Activated CD4-positive, alpha-beta T cell treated with anti-CD3 and anti-CD28 coated beads, Interleukin-2, amount 10 ng/mL, durations not matched to agents 24 days and 14 days (primary cell): ENCODE results near the gene CELF5. TPM values are rescaled to one million over a fixed set of nuclear protein-coding genes. Genes with fewer than 3 reads are reported as not detected.
A peak's percentile ranks its signal among the peaks of the same experiment; 100 is the strongest.
"Not testable (repeated sequence)": the region's sequence is repeated elsewhere in the genome, so short reads cannot be mapped to it uniquely, and the experiment has no call there.

Experiments
- DNase-seq: peaks from one replicate; pipeline ENCODE4 v3.0.0; 2022
- H3K27ac Mint-ChIP-seq: one replicate; pipeline ENCODE4 v1.8.0; 2022; ENCODE audit warnings: mild to moderate bottlenecking, mixed read lengths
- H3K27me3 Mint-ChIP-seq: one replicate; pipeline ENCODE4 v1.8.0; 2022; ENCODE audit warnings: mixed read lengths
- H3K36me3 Mint-ChIP-seq: one replicate; pipeline ENCODE4 v1.8.0; 2022; ENCODE audit warnings: low read depth, mild to moderate bottlenecking, mixed read lengths
- H3K4me1 Mint-ChIP-seq: one replicate; pipeline ENCODE4 v1.8.0; 2021; ENCODE audit warnings: mixed read lengths
- H3K4me3 Mint-ChIP-seq: one replicate; pipeline ENCODE4 v1.8.0; 2022; ENCODE audit warnings: mild to moderate bottlenecking, moderate library complexity, mixed read lengths
- H3K9me3 Mint-ChIP-seq: one replicate; pipeline ENCODE4 v1.8.0; 2021; ENCODE audit warnings: mixed read lengths
- intact Hi-C: fragments of 100-400 bp; cut with micrococcal nuclease; formaldehyde crosslinking; loops from one replicate; pipeline ENCODE4 v1.15.1; 2023
- total RNA-seq: library from RNA; stranded (reverse); gene quantifications from 2 replicates; pipeline ENCODE4 v1.2.3, GENCODE V29; 2022

Gene CELF5
- total RNA-seq, 1 donor from 2014 or later, result 0.19 TPM

GRCh38 chr19:3208317-3209207, 15.9 kb upstream of the CELF5 start:
- Mint-ChIP-seq H3K27me3 (no peaks in the 10 kb centered on the region), H3K36me3 (peaks cover 16% of the 10 kb centered on the region), H3K4me1 (no peaks in the 10 kb centered on the region), H3K4me3 (no peak overlapping the region), H3K9me3 (no peaks in the 10 kb centered on the region), H3K27ac (no peak overlapping the region)
- no peak for DNase-seq
- intact Hi-C loops, result no loop called here

GRCh38 chr19:3210347-3211017, 14.0 kb upstream of the CELF5 start:
- peak; percentile 90 for DNase-seq
- peaks cover 14% of the 10 kb centered on the region for H3K36me3 Mint-ChIP-seq
- no peaks in the 10 kb centered on the region for H3K9me3 Mint-ChIP-seq
- no peaks in the 10 kb centered on the region for H3K27me3 Mint-ChIP-seq
- no peak overlapping the region for H3K4me3 Mint-ChIP-seq
- no peaks in the 10 kb centered on the region for H3K4me1 Mint-ChIP-seq
- peak overlapping the region; percentile 37 for H3K27ac Mint-ChIP-seq
- intact Hi-C loops, result no loop called here

GRCh38 chr19:3211191-3211590, 13.3 kb upstream of the CELF5 start:
- no peak for DNase-seq
- H3K36me3 Mint-ChIP-seq, result peaks cover 11% of the 10 kb centered on the region
- H3K4me1 Mint-ChIP-seq, result no peaks in the 10 kb centered on the region
- H3K27ac Mint-ChIP-seq, result no peak overlapping the region
- no peak overlapping the region for H3K4me3 Mint-ChIP-seq
- intact Hi-C loops, result no loop called here
- H3K27me3 Mint-ChIP-seq, result no peaks in the 10 kb centered on the region
- H3K9me3 Mint-ChIP-seq, result no peaks in the 10 kb centered on the region

DNA sequence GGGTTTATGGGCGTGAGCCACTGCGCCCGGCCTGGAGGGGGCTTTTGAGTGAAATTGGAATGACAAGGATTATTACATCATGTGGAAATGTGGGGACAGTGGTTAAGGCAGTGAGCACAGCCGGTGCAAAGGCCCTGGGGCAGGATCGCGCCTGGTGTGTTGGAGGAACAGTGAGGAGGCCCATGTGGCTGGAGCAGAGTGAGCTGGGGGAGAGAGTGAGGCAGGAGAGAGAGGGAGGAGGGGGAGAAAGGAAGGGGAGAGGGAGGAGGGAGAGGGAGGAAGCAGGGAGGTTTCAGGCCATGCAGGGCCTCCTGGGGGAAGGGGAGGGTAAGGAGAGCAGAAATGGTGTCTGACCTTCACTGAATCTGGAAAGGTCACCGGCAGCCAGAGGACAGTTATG, 11.3 kb upstream of the CELF5 start:
- no peaks in the 10 kb centered on the region for H3K27me3 Mint-ChIP-seq
- no peak overlapping the region for H3K4me3 Mint-ChIP-seq
- no peaks in the 10 kb centered on the region for H3K4me1 Mint-ChIP-seq
- no peak for DNase-seq
- H3K36me3 Mint-ChIP-seq, result peaks cover 11% of the 10 kb centered on the region
- intact Hi-C loops, result no loop called here
- no peak overlapping the region for H3K27ac Mint-ChIP-seq
- H3K9me3 Mint-ChIP-seq, result no peaks in the 10 kb centered on the region

- peaks cover 9% of the 10 kb centered on the region for H3K36me3 Mint-ChIP-seq
- H3K4me1 Mint-ChIP-seq, result no peaks in the 10 kb centered on the region
Measured at GRCh38 chr19:3216874-3217273, 7.6 kb upstream of the CELF5 start.

GRCh38 chr19:3220576-3220975, 3.9 kb upstream of the CELF5 start:
- Mint-ChIP-seq H3K4me3 (no peak overlapping the region), H3K27me3 (peaks cover 3% of the 10 kb centered on the region), H3K4me1 (no peaks in the 10 kb centered on the region), H3K9me3 (no peaks in the 10 kb centered on the region), H3K36me3 (peaks cover 3% of the 10 kb centered on the region), H3K27ac (no peak overlapping the region)
- intact Hi-C loops, result no loop called here
- DNase-seq, result no peak

More at GRCh38 chr19:3216874-3217273, 7.6 kb upstream of the CELF5 start:
- H3K27me3 Mint-ChIP-seq, result no peaks in the 10 kb centered on the region
- no peak for DNase-seq
- H3K4me3 Mint-ChIP-seq, result no peak overlapping the region
- no peaks in the 10 kb centered on the region for H3K9me3 Mint-ChIP-seq
- intact Hi-C loops, result no loop called here
- no peak overlapping the region for H3K27ac Mint-ChIP-seq

DNA sequence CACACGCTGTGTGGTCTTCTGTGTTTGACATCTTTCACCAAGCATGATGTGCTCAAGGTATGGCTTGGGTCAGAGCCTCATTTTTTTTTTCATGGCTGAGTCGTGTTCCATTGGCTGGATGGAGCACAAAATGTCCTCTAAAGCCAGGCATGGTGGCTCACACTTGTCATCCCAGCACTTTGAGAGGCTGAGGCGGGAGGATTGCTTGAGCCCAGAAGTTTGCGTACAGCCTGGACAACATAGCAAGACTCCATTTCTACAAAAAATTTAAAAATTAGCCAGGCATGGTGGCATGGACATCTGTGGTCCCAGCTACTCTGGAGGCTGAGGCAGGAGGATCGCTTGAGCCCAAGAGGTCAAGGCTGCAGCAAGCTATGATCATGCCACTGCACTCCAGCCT, 2.9 kb upstream of the CELF5 start:
- H3K9me3 Mint-ChIP-seq, H3K27ac Mint-ChIP-seq, H3K27me3 Mint-ChIP-seq, intact Hi-C loops, H3K36me3 Mint-ChIP-seq, H3K4me3 Mint-ChIP-seq, DNase-seq, H3K4me1 Mint-ChIP-seq: not testable (repeated sequence)

- Mint-ChIP-seq H3K4me3 (no peak overlapping the region), H3K27ac (no peak overlapping the region), H3K4me1 (no peaks in the 10 kb centered on the region), H3K9me3 (no peaks in the 10 kb centered on the region), H3K27me3 (peaks cover 19% of the 10 kb centered on the region), H3K36me3 (no peaks in the 10 kb centered on the region)
- DNase-seq, result no peak
- intact Hi-C loops, result no loop called here
Measured at GRCh38 chr19:3222709-3223108, 1.8 kb upstream of the CELF5 start.

- H3K27ac Mint-ChIP-seq, result no peak overlapping the region
- H3K9me3 Mint-ChIP-seq, result no peaks in the 10 kb centered on the region
- no peaks in the 10 kb centered on the region for H3K4me1 Mint-ChIP-seq
- intact Hi-C loops, result no loop called here
- no peak for DNase-seq
- H3K4me3 Mint-ChIP-seq, result peak overlapping the region; percentile 19
- H3K27me3 Mint-ChIP-seq, result peaks cover 32% of the 10 kb centered on the region
- no peaks in the 10 kb centered on the region for H3K36me3 Mint-ChIP-seq
Measured at GRCh38 chr19:3225169-3225485, 666 bp downstream of the CELF5 start.

- H3K4me3 Mint-ChIP-seq, result no peak overlapping the region
- no peak overlapping the region for H3K27ac Mint-ChIP-seq
- H3K36me3 Mint-ChIP-seq, result no peaks in the 10 kb centered on the region
- no peak for DNase-seq
- no peaks in the 10 kb centered on the region for H3K9me3 Mint-ChIP-seq
- H3K4me1 Mint-ChIP-seq, result no peaks in the 10 kb centered on the region
- H3K27me3 Mint-ChIP-seq, result peaks cover 32% of the 10 kb centered on the region
- intact Hi-C loops, result no loop called here
Measured at GRCh38 chr19:3225677-3226093, 1.2 kb downstream of the CELF5 start.

- H3K4me1 Mint-ChIP-seq, result no peaks in the 10 kb centered on the region
- peaks cover 3% of the 10 kb centered on the region for H3K9me3 Mint-ChIP-seq
- no peak overlapping the region for H3K27ac Mint-ChIP-seq
- no peak for DNase-seq
- intact Hi-C loops, result no loop called here
- peaks cover 32% of the 10 kb centered on the region for H3K27me3 Mint-ChIP-seq
- no peak overlapping the region for H3K4me3 Mint-ChIP-seq
- no peaks in the 10 kb centered on the region for H3K36me3 Mint-ChIP-seq
Measured at GRCh38 chr19:3227054-3227626, 2.7 kb downstream of the CELF5 start.

GRCh38 chr19:3229346-3229743, 4.9 kb downstream of the CELF5 start:
- Mint-ChIP-seq H3K27ac (no peak overlapping the region), H3K4me3 (no peak overlapping the region), H3K9me3 (peaks cover 3% of the 10 kb centered on the region), H3K36me3 (no peaks in the 10 kb centered on the region), H3K4me1 (no peaks in the 10 kb centered on the region), H3K27me3 (peaks cover 28% of the 10 kb centered on the region)
- DNase-seq, result no peak
- intact Hi-C loops, result no loop called here

DNA sequence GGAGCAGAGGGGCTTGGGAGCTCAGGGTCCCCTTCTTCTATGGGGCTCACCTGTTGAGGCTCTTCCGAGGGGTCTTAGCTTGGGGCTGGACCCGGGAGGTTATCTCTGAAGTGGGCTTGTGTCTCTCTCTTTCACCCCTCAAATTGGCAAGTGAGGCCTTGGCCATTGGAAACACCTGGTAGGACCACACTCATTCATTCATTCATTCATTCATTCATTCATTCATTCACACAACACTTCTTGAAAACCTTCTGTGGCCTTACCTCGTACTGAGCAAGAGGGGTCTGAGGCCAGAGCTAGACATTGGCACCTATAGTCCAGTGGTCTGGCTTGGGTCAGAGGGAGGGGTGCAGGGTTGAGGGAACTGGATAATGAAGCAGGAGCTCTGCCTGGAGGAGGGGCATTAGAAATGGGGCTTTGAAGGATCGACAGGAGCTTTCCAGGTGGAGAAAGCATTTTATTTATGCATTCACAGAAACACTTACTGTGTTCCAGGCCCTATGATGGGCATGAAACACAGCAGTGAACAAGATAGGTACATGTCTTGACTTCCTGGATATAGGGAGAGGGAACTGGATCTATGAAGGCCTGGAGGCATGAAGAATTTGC, 5.5 kb downstream of the CELF5 start:
- H3K4me1 Mint-ChIP-seq, result no peaks in the 10 kb centered on the region
- peaks cover 3% of the 10 kb centered on the region for H3K9me3 Mint-ChIP-seq
- H3K36me3 Mint-ChIP-seq, result no peaks in the 10 kb centered on the region
- H3K4me3 Mint-ChIP-seq, result no peak overlapping the region
- H3K27me3 Mint-ChIP-seq, result peaks cover 28% of the 10 kb centered on the region
- DNase-seq, result no peak
- intact Hi-C loops, result no loop called here
- no peak overlapping the region for H3K27ac Mint-ChIP-seq

GRCh38 chr19:3231288-3231687, 6.8 kb downstream of the CELF5 start:
- Mint-ChIP-seq H3K27ac (no peak overlapping the region), H3K27me3 (peaks cover 24% of the 10 kb centered on the region), H3K4me3 (no peak overlapping the region), H3K36me3 (no peaks in the 10 kb centered on the region), H3K9me3 (peaks cover 3% of the 10 kb centered on the region), H3K4me1 (no peaks in the 10 kb centered on the region)
- DNase-seq, result no peak
- intact Hi-C loops, result no loop called here
